ENCODE measurements around the gene EFNA5.

EFNA5 gene

DNA sequence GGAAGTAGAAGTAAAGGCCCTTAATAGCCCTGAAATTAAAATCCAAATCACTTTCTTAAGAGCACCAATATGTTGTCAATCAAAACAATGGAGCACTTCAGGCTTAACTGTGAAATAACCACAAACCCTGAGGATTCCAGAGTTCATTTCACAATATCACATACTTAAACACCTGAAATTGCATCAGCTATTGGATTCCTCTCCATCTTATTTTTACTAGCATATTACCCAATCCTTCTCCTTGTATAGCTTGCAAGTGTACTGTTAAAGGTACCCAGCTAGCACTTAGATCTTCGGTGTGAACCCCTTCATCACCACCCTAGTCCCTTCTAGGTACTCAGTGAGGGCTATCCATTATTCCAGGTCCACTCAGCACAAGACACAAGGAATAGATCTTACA lies 287.3 kb downstream of the EFNA5 start:
- DNase-seq, result no peak

GRCh38 chr5:107381189-107381856 lies 289.4 kb downstream of the EFNA5 start:
- DNase-seq, result no peak

GRCh38 chr5:107380654-107381053 lies 290.1 kb downstream of the EFNA5 start:
- no peak for DNase-seq

DNA sequence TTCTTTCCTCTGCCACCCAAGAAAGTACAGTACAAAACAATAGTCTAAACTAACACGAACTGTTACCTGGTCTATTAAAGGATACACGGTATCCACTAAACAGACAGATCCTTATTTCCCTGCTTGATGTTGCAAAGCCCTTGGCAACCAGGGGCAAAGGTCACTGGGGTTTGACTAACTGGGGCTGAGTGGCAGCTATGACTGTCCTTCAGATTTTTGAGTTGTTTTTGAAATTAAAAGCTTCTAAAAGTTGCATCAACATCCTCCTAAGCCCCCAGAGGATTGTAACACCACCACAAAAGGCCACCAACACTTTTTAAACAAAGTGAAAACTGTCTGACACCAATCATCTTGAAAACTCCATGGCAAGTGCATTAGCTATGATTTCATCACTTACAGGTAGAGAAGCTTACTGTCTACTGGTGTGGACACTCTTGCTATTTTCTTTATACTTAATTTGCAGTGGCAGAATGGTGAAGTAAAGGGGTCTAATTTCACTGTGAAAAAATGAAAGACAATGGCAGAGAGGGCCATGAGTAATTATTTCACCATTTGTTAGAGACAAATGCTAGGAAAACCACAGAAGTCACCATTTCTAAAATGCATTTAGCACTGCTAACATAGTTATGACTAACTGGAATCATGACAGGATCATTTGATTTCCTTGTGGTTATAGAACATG lies 292.4 kb downstream of the EFNA5 start:
- DNase-seq, result no peak

DNA sequence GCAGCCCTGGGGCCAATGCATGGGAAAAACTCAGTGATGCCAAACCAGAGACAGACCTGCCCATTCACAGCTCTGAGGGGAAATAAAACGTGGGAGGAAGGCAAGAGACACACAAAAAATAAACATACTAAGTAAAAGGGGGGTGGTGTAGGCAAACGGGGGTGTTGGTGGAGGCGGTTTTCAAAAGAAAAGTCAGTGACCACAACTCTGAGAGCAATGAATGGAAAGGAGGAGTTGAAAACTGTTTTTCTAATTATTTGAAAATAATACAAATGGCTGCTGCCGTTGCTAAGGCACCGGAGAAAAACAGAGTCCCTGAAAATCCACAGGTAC lies 293.5 kb downstream of the EFNA5 start:
- no peak for DNase-seq

DNA sequence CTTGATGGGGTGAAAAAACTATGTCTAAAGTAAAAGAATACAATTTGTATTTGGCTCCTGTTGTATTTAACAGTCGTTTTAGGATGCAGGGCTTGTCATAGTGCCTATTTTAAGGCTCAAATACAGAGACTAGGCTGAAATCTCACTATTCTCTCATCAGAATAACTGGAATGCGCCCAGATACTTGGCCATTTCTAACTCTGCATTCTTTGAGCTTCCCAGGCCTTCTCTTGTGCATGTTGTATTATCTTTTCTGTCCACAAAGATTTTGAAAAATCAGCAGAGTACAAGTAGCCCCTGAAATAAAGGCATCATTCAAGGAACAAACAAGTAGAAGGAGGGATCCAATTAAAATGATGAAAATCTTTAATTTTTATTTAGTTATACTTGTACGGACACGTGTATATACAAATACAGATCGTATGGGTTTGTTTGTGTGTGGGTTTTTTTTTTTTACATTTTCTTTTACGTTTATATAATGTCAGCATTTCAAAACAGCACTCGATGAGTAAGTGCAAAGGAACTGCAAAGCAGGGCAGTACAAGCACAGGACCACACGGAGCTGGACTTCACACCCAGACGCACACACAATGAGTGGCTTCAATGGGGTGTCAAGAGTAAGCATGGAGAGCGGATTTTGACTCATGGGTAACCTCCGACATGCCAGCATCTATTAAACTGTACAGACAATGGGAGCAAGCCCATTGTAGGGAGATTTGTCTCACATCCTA lies 294.0 kb downstream of the EFNA5 start:
- DNase-seq, result no peak

GRCh38 chr5:107373549-107374263 lies 297.0 kb downstream of the EFNA5 start:
- DNase-seq, result no peak

- DNase-seq, result no peak
Measured at GRCh38 chr5:107372723-107373450, 297.9 kb downstream of the EFNA5 start.

GRCh38 chr5:107370396-107370968 lies 300.3 kb downstream of the EFNA5 start:
- no peak for DNase-seq

GRCh38 chr5:107369622-107370021 lies 301.1 kb downstream of the EFNA5 start:
- no peak for DNase-seq

DNA sequence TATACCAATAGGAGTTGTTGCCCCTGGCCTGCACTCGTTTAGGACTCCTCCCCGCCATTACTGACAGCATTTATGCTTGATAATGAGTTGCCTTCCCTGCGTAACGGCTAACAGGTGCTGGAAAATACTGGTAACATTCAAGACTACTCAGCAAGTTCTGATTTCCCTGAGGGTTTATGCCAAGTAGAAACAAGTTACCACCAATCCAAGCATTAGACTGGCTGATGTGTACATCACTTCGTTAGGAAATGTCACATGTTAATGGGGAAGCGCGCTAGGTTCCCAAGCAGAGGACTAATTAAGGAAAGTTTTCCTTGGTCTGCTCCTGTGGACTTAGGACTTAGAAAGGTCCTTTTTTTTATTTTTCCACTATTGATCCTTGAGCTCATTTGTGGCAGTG lies 302.1 kb downstream of the EFNA5 start:
- DNase-seq, result no peak

GRCh38 chr5:107367939-107368338 lies 302.8 kb downstream of the EFNA5 start:
- no peak for DNase-seq

DNA sequence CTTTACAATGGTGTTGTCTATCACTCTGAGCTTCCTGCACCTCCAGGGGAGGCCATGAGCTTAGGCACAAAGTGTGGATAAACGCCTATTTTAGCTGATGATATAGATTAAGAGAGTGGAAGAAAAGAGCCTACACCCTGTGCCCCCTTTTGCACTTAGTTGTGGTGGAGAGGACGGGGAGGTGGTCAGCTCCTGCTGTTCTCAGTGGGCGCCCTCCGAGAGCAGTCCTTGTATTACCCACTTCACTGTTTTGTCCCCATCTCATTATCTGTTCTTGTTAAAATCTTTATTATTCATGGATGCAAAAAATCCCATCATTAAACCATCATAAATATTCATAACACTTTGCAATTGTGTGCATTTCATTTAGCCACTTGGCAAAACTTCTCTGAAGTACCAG lies 303.3 kb downstream of the EFNA5 start:
- no peak for DNase-seq

- DNase-seq, result peak; percentile 62
Measured at GRCh38 chr5:107365320-107366109, 305.2 kb downstream of the EFNA5 start.

DNA sequence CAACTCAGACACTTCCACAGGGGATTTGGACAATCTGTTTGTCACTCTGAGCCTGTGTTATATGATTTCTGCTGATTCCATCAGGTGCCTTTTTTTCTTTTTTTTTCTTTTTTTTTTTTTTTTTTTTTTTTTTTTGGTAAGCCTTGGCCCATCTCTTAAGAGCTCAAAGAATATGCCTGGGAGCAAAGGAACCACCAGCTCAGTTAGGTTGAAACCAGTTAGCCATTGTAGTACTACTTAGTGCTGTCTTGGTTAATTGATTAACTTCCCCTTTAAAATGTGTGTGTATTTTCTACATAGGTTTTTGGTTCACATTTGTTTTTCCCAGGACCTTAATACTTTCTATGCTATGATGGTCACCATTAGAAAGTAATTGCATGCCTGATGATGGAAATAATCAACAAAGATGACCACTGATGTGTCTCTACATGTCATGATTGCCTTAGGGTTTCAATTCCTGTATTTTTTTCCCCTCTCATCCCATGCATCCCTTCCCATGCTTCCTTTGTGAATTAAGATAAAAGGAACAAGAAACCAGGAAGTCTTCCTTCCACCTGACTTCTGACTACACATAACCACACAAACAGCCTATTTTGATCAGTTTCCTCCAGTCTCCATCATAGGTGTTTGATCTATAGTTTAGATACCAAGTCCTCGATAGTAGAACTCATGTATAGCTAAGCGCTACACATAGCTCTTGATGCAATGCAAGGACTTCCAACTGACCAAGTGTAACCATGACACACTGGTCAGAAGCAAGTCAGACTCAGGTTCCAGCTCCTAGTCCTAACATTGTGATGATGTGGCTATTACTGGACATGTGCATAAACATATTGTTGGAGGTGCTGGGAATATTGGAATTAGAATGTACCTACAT lies 306.1 kb downstream of the EFNA5 start:
- DNase-seq, result no peak

DNA sequence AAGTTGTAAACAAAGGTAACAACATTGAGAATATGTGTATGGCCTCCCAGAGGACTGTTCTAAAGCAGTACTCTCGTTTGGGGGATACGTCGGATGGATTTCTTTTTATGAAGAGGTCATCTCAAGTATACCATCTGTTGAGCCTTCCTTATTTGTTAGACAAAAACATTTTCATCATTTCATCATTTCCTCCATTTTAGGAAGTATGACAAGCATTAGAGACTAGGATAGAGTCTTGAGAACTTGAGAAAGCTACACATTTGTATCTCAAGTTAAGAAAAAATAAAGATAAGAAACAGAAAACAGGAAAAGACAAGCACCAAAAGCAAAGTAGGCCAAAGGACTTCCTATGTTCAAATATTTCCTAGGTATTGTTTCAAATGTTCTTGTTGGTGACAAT lies 307.0 kb downstream of the EFNA5 start:
- no peak for DNase-seq

DNA sequence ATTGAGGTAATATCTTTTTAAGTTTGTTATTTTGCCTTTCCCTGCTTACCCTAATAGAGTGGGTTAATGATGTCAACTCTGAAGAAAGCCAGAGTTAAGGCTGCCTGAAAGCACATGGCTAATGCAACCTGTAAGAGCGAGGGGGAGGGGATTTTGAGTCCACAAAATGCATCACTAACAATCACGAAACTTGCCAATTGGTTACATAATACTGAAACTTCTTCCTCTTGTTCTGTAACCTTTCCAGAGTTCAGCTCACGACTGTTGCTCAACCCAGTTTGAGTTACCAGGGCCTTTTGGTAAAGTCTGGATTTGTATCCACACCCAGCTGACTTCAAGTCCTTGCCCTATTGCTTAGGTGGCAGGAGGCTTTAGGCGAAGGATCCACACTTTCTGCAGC lies 308.8 kb downstream of the EFNA5 start:
- peak; percentile 75 for DNase-seq

GRCh38 chr5:107359916-107360234 lies 310.9 kb downstream of the EFNA5 start:
- no peak for DNase-seq

GRCh38 chr5:107359033-107359915 lies 311.5 kb downstream of the EFNA5 start:
- peak; percentile 21 for DNase-seq

GRCh38 chr5:107356891-107357290 lies 313.8 kb downstream of the EFNA5 start:
- no peak for DNase-seq

Measured in SIG-M5 (cell line).